Endothelial cell of umbilical vein (primary cell): ENCODE data around the gene DUS1L. TPM values are rescaled to one million over a fixed set of nuclear protein-coding genes. Genes with fewer than 3 reads are reported as not detected.

Source experiments
- BruUV-seq: library from RNA; stranded (reverse); fragments of 400-500 nt; replicated peaks from 2 replicates; lab custom pipeline; 2021; lab: Mats Ljungman, UMichigan
- CTCF ChIA-PET: fragments of 300-600, 350-600 bp; sonication (Branson Sonifier 250); formaldehyde crosslinking; loops from one replicate; lab custom pipeline; 2021; ENCODE audit warnings: antibody characterized with exemption, inconsistent platforms; lab: Charles Lee
- POLR2A ChIA-PET: fragments of 300-600, 350-600 bp; sonication (Branson Sonifier 250); formaldehyde crosslinking; loops from one replicate; lab custom pipeline; 2021; ENCODE audit warnings: antibody characterized with exemption, inconsistent platforms; lab: Charles Lee
- DNase-seq: peaks from one replicate; pipeline ENCODE4 v3.0.0-alpha.2; 2011; ENCODE audit warnings: low read depth, low spot score
- FAIRE-seq: peaks from 2 replicates; lab custom pipeline; 2011; peaks lifted over from hg19 to GRCh38; lab: Jason Lieb, UNC
- H2AFZ ChIP-seq: 2 replicates; pipeline ENCODE4 v1.6.0; 2012; ENCODE audit warnings: low read depth, low read length, control low read depth, inconsistent platforms
- H3K27ac ChIP-seq: 2 replicates; pipeline ENCODE4 v1.5.1; 2011; ENCODE audit warnings: low read depth, mild to moderate bottlenecking, control low read depth, low read length, moderate library complexity; ENCODE audit not compliant: insufficient read depth
- H3K27me3 ChIP-seq, 2 experiments: 2 replicates each; pipeline versions ENCODE4 v1.6.0 to v1.6.1; 2011; ENCODE audit warnings: low read length in 2 of 2, mixed read lengths in 1 of 2; ENCODE audit not compliant: control insufficient read depth in 2 of 2, insufficient read depth in 2 of 2
- H3K36me3 ChIP-seq, 2 experiments: 2 replicates in 1 of 2; 3 replicates in 1 of 2; pipeline ENCODE4 v1.5.1; 2011; ENCODE audit warnings: low read length in 2 of 2, mild to moderate bottlenecking in 1 of 2, moderate library complexity in 1 of 2; ENCODE audit not compliant: control insufficient read depth in 2 of 2, insufficient read depth in 2 of 2; ENCODE audit errors: extremely low read depth in 1 of 2
- H3K4me1 ChIP-seq: 3 replicates; pipeline ENCODE4 v1.5.1; 2011; ENCODE audit warnings: mild to moderate bottlenecking, low read length; ENCODE audit not compliant: control insufficient read depth, insufficient read depth; ENCODE audit errors: extremely low read depth
- H3K4me2 ChIP-seq: 2 replicates; pipeline ENCODE4 v1.6.1; 2011; ENCODE audit warnings: low read length, control low read depth, mixed read lengths; ENCODE audit not compliant: insufficient read depth
- H3K4me3 ChIP-seq, 3 experiments: fragments of 200-600 bp in 1 of 3; sonication (generic), shearing (Covaris generic) in 1 of 3; replicated peaks in 1 of 3; 2 replicates each; pipeline ENCODE4 v1.5.1; 2011 to 2016; ENCODE audit warnings: control low read depth in 3 of 3, low read length in 3 of 3, mild to moderate bottlenecking in 2 of 3, inconsistent platforms in 1 of 3, low read depth in 1 of 3, moderate library complexity in 1 of 3; ENCODE audit not compliant: insufficient read depth in 1 of 3
- H3K79me2 ChIP-seq: 2 replicates; pipeline ENCODE4 v1.6.0; 2012; ENCODE audit warnings: low read length, inconsistent platforms; ENCODE audit not compliant: control insufficient read depth, insufficient read depth
- H3K9ac ChIP-seq: replicated peaks from 2 replicates; pipeline ENCODE3; 2011; ENCODE audit warnings: low read length, control low read depth; ENCODE audit not compliant: insufficient read depth; ENCODE audit errors: extremely low read depth
- H3K9me1 ChIP-seq: replicated peaks from 3 replicates; pipeline ENCODE4 v1.6.0; 2011; ENCODE audit warnings: mild to moderate bottlenecking, low read length; ENCODE audit not compliant: control insufficient read depth, insufficient read depth; ENCODE audit errors: extremely low read depth
- H3K9me3 ChIP-seq: replicated peaks from 2 replicates; pipeline ENCODE4 v1.5.1; 2012; ENCODE audit warnings: low read length, inconsistent platforms; ENCODE audit not compliant: control insufficient read depth, insufficient read depth
- H4K20me1 ChIP-seq: replicated peaks from 2 replicates; pipeline ENCODE3; 2011; ENCODE audit warnings: mild to moderate bottlenecking, low read length; ENCODE audit not compliant: control insufficient read depth, insufficient read depth; ENCODE audit errors: extremely low read depth
- CTCF ChIP-seq, 2 donors: IDR thresholded peaks; 1 replicate in 1 of 2; 2 replicates in 1 of 2; pipeline ENCODE4 v1.5.1; 2011; ENCODE audit warnings: low read length in 2 of 2, mild to moderate bottlenecking in 2 of 2, moderate library complexity in 2 of 2, control low read depth in 1 of 2, inconsistent platforms in 1 of 2, low read depth in 1 of 2; ENCODE audit not compliant: insufficient read depth in 1 of 2; ENCODE audit errors: extremely low read depth in 1 of 2
- EZH2 ChIP-seq: IDR thresholded peaks from 2 replicates; pipeline ENCODE4 v1.6.1; 2012; ENCODE audit warnings: borderline replicate concordance, low read depth, mild to moderate bottlenecking, moderate library complexity, low read length, inconsistent platforms; ENCODE audit not compliant: severe bottlenecking
- FOS ChIP-seq: IDR thresholded peaks from 2 replicates; pipeline ENCODE4 v1.6.1; 2011; ENCODE audit warnings: mild to moderate bottlenecking, low read length, moderate library complexity, borderline replicate concordance; ENCODE audit not compliant: insufficient read depth
- GATA2 ChIP-seq: IDR thresholded peaks from 2 replicates; pipeline ENCODE4 v1.7.0; 2011; ENCODE audit warnings: low read depth, mild to moderate bottlenecking, moderate library complexity, mixed read lengths, low read length; ENCODE audit not compliant: insufficient read length, insufficient read depth
- JUN ChIP-seq: IDR thresholded peaks from 2 replicates; pipeline ENCODE4 v1.6.1; 2011; ENCODE audit warnings: borderline replicate concordance, low read depth; ENCODE audit not compliant: insufficient read length, insufficient read depth
- MAX ChIP-seq: IDR thresholded peaks from 2 replicates; pipeline ENCODE4 v1.6.1; 2011; ENCODE audit not compliant: insufficient read depth, insufficient read length
- MYC ChIP-seq: IDR thresholded peaks from one replicate; pipeline ENCODE4 v1.6.1; 2011; ENCODE audit warnings: mild to moderate bottlenecking, low read depth, low read length
- POLR2A ChIP-seq: IDR thresholded peaks from 2 replicates; pipeline ENCODE4 v1.6.1; 2012; ENCODE audit warnings: low read depth, mild to moderate bottlenecking, control low read depth, low read length
- POLR2AphosphoS5 ChIP-seq: IDR thresholded peaks from 2 replicates; pipeline ENCODE4 v1.6.1; 2012; ENCODE audit warnings: low read depth, mild to moderate bottlenecking, control low read depth, low read length, moderate library complexity; ENCODE audit not compliant: insufficient read depth
- dilution Hi-C: fragments of 300-500 bp; cut with MboI; formaldehyde crosslinking; loops from one replicate; pipeline ENCODE4 v1.15.0; 2019; ENCODE audit warnings: low sequenced_read_pairs; ENCODE audit not compliant: extremely low pct_ligation_motif_present
- intact Hi-C: fragments of 100-400 bp; cut with micrococcal nuclease; formaldehyde crosslinking; loops from one replicate; pipeline ENCODE4 v1.10.0; 2022
- polyA plus RNA-seq, 4 experiments: library from polyadenylated mRNA; depleted of rRNA in 3 of 4; stranded (reverse) in 3 of 4; unstranded in 1 of 4; fragments of >200 nt; gene quantifications; 2 replicates each; pipeline versions ENCODE4 v1.2.1 to v1.2.3, GENCODE V29; 2011 to 2012; ENCODE audit warnings: missing spikeins in 1 of 4
- total RNA-seq: library from RNA; stranded (reverse); gene quantifications from 2 replicates; pipeline ENCODE4 v1.2.3, GENCODE V29; 2021

DUS1L gene
- total and polyA plus RNA-seq, 2 donors (not counting 3 experiments of a cell fraction or from before 2014, with no cell fraction given) = 60.1 to 92.9 TPM

DNA sequence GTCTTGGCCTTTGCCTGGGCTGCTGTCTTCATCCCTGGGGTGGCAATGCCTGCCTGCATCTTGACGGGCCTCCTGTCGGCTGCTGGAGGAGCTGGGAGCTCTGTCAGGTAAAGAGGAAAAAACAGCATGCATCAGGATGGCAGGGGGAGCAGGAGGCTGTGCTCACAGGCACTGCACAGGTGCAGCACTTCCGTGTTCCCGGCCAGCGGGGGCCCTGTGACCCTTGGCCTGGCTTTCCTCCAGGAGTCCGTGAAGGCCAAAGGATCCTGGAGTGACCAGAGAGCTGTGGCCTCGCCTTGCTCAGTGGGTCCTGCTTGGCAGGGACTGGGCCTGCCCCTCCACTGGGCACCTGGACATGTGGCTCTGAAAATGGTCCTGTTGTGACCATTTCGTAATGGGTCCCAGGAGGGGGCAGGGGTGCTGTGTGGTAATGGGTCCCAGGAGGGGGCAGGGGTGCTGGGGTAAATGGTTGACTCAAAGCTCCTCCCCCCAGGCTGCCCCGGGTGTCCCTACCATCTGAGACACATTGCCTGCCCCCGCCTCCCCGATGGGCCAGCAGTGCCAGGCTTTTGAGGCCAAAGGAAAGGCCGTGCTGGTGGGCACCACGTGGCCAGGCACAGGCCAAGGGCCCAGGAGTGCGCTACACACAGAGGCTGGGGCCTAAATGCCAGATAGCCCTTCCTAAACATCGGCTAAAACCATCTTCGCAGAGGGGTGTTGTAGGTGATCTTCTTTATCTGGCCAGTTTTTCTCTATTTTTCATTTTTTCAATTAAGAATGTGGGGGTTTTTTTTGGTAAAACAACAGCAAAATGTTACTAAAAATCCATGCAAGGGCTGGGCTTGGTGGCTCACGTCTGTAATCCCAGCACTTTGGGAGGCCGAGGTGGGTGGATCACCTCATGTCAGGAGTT, 36.4 kb upstream of the DUS1L start:
- no peak for DNase-seq
- no peak for FAIRE-seq
- H4K20me1 ChIP-seq = no peaks in the 10 kb centered on the region
- no peaks in the 10 kb centered on the region for H3K9me3 ChIP-seq
- no peaks in the 10 kb centered on the region for H3K27me3 ChIP-seq
- peaks cover 11% of the 10 kb centered on the region for H3K79me2 ChIP-seq
- no peak overlapping the region for H2AFZ ChIP-seq
- no peak overlapping the region for H3K27ac ChIP-seq
- BruUV-seq = no TSS peak
- TF ChIP-seq GATA2 (no peak), CTCF (IDR thresholded peaks at IDR 0.05; ENCODE audit: extremely low read depth in 1 of 2, insufficient read depth in 1 of 2, low read depth in 1 of 2, low read length in 2 of 2) (no peak), MYC (no peak), FOS (no peak), MAX (no peak), JUN (no peak), POLR2A (no peak), EZH2 (no peak), POLR2AphosphoS5 (no peak)
- H3K4me1 ChIP-seq = peaks cover 18% of the 10 kb centered on the region
- CTCF ChIA-PET = interaction anchor here (3.3 kb wide), 1 partner anchor 71 kb away, joined by 8 read pairs; the partner anchor contains the start of gene RAC3
- no peak overlapping the region for H3K9ac ChIP-seq
- H3K36me3 ChIP-seq = no peaks in the 10 kb centered on the region
- POLR2A ChIA-PET = no interaction called here
- H3K4me2 ChIP-seq = no peak overlapping the region
- H3K9me1 ChIP-seq = no peaks in the 10 kb centered on the region
- dilution Hi-C loops (no loop called here), intact Hi-C loops (no loop called here)
- H3K4me3 ChIP-seq = no peak overlapping the region
